BJ (cell line): Measurements from ENCODE around the gene SUPT4H1. TPM values are rescaled to one million over a fixed set of nuclear protein-coding genes. Genes with fewer than 3 reads are reported as not detected.

Experiments used
- CTCF ChIA-PET: fragments of 350-600 bp; formaldehyde crosslinking; extraction: SDS; loops from one replicate; lab custom pipeline; 2021; ENCODE audit warnings: antibody characterized with exemption, inconsistent platforms; lab: Yijun Ruan, JAX
- POLR2A ChIA-PET: fragments of 300-600 bp; sonication (Branson Sonifier 250); formaldehyde crosslinking; extraction: SDS; loops from one replicate; lab custom pipeline; 2021; ENCODE audit warnings: antibody characterized with exemption; lab: Charles Lee
- DNase-seq: peaks from one replicate; pipeline ENCODE4 v3.0.0-alpha.2; 2011; ENCODE audit warnings: low read depth
- H3K27me3 ChIP-seq: 2 replicates; pipeline ENCODE4 v1.6.0; 2011; ENCODE audit warnings: low read length; ENCODE audit not compliant: control insufficient read depth, insufficient read depth
- H3K36me3 ChIP-seq: 2 replicates; pipeline ENCODE4 v1.5.1; 2011; ENCODE audit warnings: low read length; ENCODE audit not compliant: control insufficient read depth, insufficient read depth
- H3K4me3 ChIP-seq: 2 replicates; pipeline ENCODE4 v1.5.1; 2011; ENCODE audit warnings: low read depth, mild to moderate bottlenecking, control low read depth, low read length
- CTCF ChIP-seq: IDR thresholded peaks from 2 replicates; pipeline ENCODE4 v1.5.1; 2011; ENCODE audit warnings: low read depth, mild to moderate bottlenecking, control low read depth, inconsistent platforms, low read length, moderate library complexity; ENCODE audit not compliant: insufficient read depth
- polyA plus RNA-seq: library from polyadenylated mRNA; depleted of rRNA; stranded (reverse); fragments of >200 nt; gene quantifications from 2 replicates; pipeline ENCODE4 v1.2.3, GENCODE V29; 2011

SUPT4H1 gene
- polyA plus RNA-seq, 1 experiment = 145 TPM

- Histone ChIP-seq H3K36me3 (no peaks in the 10 kb centered on the region), H3K27me3 (no peaks in the 10 kb centered on the region), H3K4me3 (no peak overlapping the region)
- CTCF ChIA-PET = interaction anchor here (0.7 kb wide), 1 partner anchor 24 kb away, joined by 3 read pairs; no protein-coding TSS in a partner anchor
- POLR2A ChIA-PET = no interaction called here
- no peak for DNase-seq
- TF ChIP-seq CTCF = no peak
Observed at GRCh38 chr17:58331815-58332777, 19.9 kb downstream of the SUPT4H1 start.

GRCh38 chr17:58330997-58331814 lies 20.8 kb downstream of the SUPT4H1 start:
- no peak for DNase-seq
- H3K36me3 ChIP-seq = no peaks in the 10 kb centered on the region
- POLR2A ChIA-PET = no interaction called here
- no peak for TF ChIP-seq CTCF
- CTCF ChIA-PET = no interaction called here
- H3K27me3 ChIP-seq = no peaks in the 10 kb centered on the region
- H3K4me3 ChIP-seq = no peak overlapping the region

- no peaks in the 10 kb centered on the region for H3K27me3 ChIP-seq
- H3K36me3 ChIP-seq = no peaks in the 10 kb centered on the region
- no peak for DNase-seq
- ChIA-PET CTCF (no interaction called here), POLR2A (no interaction called here)
- H3K4me3 ChIP-seq = no peak overlapping the region
- no peak for TF ChIP-seq CTCF
Observed at GRCh38 chr17:58330538-58330996, 21.4 kb downstream of the SUPT4H1 start.

- CTCF ChIA-PET = no interaction called here
- no peak for TF ChIP-seq CTCF
- DNase-seq = no peak
- no peaks in the 10 kb centered on the region for H3K36me3 ChIP-seq
- no peak overlapping the region for H3K4me3 ChIP-seq
- no peaks in the 10 kb centered on the region for H3K27me3 ChIP-seq
- POLR2A ChIA-PET = no interaction called here
Observed at GRCh38 chr17:58329810-58330537, 22.0 kb downstream of the SUPT4H1 start.
